Stimulated activated CD8-positive, alpha-beta memory T cell treated with anti-CD3 and anti-CD28 coated beads, Interleukin-2, amount 100 ng/mL, for 1 hour (primary cell): ENCODE measurements around the gene CEP192.
"Not testable (repeated sequence)": the region's sequence is repeated elsewhere in the genome, so short reads cannot be mapped to it uniquely, and the experiment has no call there.

Source experiments
- DNase-seq, 2 donors: peaks; one replicate each; pipeline ENCODE4 v3.0.0-alpha.2; 2020; ENCODE audit warnings: low read depth in 2 of 2

The CEP192 gene

DNA sequence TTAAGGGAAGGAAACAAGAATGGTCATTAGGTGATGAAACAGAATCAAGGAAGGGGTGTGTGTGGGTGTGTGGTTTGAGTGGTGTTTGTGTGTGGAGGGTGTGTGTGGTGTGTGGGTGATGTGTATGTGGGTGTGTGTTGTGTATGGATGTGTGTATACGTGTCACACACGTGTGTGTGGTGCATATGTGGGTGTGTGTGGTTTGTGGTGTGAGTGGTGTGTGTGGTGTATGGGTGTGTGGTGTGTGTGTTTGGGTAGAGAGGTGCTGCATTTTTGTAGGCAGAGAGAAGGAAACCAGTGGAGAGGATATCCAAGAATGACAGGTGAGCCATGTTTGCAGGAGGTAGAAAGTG, 1.1 kb upstream of the CEP192 start:
- DNase-seq: no peak

DNA sequence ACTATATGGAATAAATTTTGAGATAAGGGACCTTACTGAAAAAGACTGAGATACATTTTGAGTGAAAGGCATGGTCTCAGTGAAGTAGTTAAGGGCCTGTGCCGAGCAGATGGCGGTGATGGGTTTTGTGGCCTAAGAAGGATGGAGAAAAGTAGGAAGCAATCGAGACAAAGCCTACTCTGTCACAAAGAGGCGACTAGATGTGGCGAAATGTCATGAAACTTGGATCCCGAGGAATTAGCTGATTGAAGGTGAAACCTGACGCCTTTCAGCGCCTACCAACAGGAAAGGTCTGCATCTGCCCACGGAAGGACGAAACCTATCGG, 558 bp upstream of the CEP192 start:
- no peak for DNase-seq

DNA sequence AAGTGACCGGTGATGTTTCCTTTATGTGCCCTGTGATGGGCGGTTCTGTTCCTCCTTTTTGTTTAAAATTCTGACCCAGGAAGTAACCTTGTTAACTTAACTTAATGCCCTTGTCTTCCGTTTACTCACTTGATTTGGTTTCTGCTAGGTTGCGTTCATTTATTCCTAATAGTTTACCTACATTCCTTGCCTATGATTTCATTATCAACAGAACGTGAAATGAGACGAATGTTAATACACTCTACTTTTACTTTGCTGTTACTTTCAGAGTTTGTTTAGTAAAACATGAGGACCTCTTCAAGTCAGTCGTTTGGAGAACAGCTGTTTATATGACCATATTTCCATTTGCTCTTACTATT, 638 bp downstream of the CEP192 start:
- DNase-seq: no peak

DNA sequence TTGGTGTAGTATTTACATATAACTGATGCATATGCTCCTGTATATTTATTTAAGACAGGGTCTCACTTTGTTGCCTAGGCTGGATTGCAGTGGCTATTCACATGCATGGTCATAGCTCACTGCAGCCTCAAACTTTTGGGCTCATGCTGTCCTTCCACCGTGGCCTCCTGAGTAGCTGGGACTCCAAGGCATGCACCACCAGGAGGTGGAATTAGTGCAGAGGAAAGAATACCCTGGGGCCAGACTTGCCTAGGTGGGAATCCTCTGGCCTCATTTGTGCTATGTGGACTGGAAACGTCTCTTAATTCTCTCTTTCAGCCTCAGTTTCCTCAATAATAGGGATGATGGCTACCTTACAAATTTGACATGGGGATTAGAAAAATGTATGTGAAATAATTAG, 2.3 kb downstream of the CEP192 start:
- no peak for DNase-seq

DNA sequence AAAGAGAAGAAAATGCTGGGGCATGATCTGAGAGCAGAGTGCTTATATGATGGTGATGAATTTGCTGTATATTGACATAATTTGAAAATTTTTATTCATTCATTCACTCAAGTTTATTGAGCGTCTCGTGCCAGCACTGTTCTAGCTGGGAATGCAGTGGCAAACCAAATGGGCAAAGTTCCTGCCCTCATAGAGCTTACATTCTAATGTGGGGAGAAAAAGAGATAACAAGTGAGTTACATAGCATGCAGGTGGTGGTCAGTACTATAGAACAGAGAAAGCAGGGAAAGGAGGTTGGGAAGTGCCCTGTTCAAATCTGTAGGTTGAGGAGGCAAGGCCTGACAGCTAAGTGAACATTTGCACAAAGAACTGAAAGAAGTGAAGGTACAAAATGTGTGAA, 4.3 kb downstream of the CEP192 start:
- no peak for DNase-seq

DNA sequence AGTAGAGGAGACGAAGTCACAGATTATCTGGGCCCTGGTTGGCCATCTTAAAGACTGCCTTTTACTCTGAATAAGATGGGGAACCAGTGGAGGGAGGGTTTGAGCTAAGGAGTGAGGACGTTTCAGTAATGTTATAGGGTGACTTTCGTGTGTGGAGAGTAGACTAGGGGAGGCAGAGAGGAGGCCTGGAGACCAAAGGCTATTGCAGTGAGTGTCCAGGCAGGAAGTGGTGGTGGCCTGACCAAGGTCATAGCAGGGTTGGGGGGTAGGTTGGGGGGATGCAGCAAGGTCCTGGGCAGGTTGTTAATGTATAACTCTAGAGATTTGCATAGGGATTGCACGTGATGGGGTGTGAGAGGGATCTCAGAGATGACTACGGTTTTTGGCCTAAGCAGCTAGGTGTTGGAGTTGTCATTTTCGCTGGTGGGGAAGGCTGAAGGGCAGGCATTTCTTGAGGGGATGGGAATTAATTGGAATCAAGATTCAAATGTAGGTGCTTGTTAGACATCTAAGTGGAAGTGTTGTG, 4.9 kb downstream of the CEP192 start:
- no peak for DNase-seq

DNA sequence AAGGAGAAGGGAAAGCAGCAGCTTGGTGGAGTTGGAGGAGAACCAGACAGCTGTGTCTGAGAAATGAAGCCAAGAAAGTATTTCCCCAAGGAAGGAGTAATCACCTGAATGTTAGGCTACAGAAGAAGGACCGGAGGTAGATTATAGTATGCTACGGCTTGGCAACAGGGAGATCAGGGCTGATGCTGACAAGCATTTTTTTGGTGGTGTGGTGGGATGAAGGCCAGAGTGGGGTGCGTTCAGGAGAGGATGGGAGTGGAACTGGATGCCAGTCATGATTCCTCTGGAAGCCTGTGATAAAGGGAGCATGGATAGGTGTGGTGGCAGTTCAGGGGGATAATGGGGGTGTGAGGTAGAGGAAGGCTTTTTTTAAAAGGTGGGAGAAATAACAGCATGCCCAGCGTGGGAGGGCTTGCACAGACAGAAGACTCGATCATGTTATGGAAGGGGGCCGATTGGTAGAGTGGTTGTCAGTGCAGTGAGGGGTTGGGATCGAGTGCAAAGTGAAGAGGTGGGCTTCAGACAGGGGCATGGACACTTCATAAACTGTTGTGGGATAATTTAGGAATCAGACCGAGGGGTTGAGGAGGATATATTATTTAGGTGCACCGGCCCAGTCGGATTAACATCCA, 5.6 kb downstream of the CEP192 start:
- no peak for DNase-seq

DNA sequence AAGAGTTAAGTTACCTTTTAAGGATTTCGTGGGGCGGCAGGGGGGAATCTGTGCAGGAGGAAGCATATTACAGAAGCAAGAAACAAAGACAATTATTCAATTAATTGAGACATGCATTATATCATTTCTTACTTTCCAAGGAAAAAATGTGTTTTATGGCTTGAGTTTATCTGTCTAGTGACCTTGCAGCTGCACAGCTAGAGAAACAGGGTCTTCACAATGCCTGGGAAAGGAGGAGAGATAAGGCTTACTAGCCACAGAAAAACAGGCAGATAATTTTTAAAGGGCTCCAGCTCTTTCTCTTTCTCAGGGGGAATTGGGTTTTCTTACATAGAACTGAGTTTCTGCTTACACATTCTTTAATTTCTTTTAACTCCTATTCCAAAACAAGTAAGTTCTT, 6.2 kb downstream of the CEP192 start:
- not testable (repeated sequence) for DNase-seq

DNA sequence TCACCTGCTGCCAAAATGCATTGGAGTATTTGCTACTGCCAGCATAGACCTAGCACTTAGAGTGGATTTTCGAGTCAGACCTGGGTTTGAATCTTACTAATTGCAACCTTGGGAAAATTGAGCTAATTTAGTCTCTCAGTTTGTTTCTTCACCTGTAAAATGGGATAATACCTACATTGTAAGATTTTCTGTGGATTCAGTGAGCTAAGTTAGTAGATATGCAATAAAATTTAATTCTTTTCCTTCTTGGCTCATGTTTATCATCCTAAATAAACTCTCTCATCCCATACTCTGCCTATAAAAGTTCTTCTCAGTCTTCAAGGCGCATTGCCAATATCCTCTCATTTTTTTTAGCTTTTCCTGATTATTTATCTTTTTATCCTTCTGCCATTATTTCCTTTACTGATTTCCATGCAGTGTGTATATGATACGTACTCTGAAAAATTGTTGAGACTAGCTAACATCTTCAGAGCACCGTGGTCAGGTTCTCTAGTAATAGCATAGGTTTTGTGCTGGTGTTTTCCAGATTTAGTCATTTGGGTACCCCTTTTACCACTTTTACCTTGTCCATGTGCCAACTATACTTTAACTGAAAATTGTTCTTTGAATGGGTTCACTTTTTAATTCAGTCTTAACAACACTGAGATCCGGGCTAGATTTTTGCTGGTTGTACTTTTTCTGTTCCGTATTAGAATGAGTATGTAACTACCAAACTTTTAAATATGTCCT, 7.3 kb downstream of the CEP192 start:
- no peak for DNase-seq

DNA sequence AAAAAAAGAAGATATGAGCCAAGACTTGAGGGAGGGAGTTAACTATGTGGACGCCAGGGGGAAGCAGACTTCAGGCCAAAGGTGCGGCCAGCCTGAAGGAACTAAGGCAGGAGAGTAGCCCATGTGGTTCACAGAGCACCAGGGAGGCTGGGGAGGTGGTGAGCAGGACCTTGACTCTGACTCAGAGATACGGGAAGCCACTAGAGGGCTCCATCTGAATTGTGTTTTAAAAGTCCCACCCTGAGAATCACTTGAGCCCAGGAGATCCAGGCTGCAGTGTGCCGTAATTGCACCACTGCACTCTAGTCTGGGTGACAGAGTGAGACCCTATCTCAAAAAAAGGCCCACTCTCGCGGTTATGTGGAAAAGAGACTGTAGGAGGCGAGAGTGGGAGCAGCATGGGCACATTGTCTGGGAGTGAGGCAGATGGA, 12.3 kb downstream of the CEP192 start:
- DNase-seq: no peak

DNA sequence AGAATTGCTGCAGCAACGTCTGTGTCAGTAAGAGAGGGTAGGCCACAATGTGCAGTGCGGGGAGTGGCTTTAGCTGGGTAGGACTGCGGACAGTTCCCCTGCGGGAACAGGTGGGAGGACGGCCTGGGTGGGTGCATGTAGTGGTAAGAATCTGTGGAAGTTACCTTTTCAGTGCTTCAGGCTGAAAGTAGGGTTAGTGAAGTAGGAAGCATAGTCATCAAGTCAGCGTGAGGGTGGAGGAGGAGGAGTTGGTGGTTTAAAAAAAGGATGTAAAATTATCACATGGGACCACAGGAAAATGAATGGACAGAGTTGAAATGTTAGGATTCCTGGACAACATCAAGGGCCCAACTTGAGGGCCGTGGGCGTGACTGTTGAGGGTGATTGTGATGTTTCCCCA, 13.2 kb downstream of the CEP192 start:
- no peak for DNase-seq

DNA sequence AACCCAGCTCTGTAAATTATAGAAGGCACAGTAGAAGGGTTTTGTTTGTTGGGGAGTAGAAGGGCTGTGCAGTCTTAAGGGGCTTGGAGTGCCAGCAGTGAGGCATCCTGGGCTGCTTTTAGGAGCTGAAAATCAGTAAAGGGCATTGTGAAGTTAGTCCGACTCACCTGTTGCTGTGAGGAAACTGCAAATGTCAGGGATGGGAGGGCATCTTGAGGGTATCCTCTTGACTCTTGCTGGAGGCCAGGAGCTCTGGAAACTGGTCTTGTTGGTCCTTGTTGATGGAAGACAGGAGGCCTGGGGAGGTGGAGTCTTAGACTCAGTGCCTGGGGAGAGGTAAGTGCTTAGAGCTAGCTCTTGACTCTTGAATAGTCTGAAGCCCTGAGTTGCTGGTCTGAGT, 14.1 kb downstream of the CEP192 start:
- no peak for DNase-seq

DNA sequence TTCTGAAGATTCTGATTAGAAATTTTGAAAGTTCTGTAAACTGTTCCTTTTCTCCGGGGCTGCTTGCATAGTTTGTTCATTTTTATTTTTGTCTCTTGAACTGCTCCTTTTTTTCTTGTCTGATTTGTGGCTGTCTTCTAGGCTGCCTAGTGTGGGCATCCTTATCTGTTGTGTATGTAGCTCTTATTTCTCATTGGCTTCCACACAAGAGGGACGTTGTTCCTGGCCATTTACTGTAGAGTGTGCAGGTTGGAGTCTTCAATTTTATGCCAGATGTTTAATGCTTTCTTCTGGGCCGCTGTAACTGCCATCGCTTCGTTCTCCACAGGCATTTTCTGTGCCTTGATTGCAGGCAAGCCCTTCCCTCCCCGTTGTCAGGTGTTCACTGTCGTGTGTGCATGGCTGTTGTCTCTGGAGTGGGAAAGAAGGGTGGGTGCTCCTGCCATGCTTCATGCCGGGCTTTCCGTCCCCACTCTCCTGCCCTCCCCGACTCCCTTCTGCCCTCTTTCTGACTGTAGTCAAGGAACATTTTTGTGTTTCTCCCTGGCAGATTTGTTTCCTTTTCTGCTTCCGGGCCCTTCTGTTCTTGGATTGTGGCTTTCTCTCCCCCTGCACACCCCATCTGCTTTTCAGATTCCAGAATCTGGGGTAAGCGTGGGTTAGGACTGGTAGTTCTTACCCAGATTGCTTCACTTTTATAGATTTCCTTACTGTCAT, 15.5 kb downstream of the CEP192 start:
- no peak for DNase-seq

DNA sequence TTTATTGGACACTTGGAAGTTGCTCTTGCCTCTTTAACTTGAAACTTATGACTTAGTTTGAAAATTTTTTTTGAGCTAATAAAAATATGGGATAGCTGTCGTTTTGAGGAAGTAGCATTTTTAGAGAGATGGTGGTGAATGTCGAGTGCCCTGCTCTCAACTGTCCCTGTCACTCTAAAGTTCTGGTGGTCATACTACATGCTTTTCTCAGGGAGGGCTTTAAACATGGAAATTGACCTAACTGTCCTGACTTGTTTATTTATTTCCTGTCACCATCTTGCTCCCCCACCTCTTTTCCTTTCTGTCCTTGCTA, 16.0 kb downstream of the CEP192 start:
- DNase-seq: no peak

DNA sequence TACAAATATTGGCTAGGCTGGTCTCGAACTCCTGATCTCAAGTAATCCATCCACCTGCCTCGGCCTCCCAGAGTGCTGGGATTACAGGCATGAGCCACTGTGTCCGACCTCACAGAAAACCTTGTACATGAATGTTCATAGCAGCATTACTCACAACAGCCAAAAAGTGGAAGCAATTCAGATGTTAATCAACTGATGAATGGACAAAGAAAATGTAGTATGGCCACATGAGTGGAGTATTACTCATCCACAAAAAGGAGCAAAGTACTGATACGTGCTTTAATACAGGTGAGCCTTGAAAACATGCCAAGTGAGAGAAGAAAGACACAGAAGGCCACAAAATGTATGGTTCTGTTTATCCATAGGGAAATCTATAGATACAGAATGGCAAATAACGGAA, 20.6 kb downstream of the CEP192 start:
- DNase-seq: no peak

DNA sequence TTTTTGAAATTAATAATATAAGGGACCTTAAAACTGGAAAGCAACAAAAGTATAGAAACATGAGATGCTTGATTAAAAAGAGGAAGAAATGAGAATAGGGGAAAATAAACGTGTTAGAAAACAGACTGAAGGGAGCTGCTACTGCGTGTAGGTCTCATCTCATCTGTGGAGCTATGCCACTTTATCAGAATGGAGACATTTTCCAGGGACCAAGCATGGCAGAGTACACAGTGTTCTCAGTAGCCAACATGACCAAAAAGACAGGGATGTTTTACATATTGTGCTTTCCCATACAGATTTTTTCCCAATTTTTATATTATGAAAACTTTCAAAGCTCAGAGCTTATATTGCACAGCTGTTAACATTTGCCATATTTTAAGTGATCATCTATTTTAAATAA, 23.1 kb downstream of the CEP192 start:
- no peak for DNase-seq

DNA sequence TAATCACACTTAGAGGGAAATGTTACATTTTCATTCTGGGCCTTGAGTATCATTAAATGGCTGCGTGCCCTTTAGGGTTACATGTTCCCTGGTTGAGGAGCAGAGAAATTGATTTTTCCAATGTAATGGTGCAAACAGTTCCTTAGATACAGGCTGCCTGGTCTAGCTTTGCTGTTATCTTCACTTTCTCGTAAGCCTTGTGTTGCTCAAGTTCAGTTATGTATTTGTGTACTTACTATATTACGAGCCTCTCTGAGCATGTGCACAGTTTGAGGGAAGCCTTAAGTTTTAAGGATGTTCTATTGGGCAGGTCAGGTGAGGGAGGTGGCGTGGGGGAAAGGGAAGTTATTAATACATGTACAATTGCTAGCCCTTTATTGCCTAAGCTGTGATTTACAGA, 23.7 kb downstream of the CEP192 start:
- no peak for DNase-seq

DNA sequence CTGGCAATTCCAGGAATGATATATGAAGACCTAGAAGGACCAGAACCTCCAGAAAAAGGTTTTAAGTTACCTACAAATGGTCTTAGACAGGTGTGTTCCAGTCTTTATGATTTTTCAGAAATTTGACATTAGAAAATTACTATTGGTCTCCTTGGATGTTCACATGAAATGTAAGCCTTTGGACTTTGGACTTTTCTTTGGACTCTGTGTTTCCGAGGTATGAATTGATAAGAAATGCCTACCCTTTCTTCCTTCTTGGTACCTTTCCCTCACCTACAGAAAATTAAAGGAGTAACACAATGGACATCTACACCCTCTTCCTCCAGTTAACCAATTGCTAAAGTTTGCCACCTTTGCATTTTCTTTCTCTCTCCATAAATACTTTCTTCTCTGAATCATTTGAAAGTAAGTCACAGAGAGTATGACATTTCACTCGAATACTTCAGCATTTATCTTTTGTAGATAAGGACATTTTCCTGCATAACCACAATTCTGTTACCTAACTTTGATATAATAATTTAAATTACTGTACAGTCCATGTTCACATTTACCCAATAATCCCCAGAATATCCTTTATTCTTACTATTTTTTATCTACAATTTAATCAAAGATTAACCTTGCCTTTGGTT, 26.2 kb downstream of the CEP192 start:
- DNase-seq: no peak

DNA sequence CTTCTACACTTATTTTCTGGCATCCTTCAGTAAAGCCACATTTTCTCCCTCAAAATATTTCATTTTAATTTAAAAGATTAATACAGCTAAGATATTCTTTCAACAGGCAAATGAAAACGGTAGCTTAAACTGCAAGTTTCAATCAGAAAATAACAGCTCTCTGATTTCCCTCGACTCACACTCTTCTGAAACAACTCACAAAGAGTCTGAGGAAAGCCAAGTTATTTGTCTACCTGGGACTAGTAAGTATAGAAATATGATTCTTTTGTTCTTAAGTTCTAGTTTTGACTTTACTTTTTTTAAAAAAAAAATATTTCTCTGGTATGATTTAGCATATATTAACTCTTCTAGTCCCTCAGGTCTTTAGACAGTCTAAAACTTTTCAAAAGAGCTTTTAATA, 27.2 kb downstream of the CEP192 start:
- DNase-seq: no peak

DNA sequence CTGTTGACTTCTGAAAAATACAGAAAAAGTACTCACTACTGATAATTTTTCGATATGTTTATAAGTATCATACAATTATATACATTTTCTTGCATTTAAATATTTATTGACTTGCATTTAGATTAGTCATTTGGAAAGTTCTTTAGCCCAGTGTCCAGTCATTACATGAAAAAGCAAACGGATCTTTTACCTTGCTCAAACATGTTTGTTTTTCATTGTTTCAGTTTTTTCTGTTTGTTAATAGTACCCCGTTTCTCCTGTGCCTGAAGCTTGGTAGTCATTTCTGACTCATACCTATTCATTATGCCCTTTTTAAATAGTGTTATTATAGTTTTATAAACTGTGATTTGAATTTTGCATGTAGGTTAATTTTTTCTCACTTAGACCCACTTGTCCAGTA, 28.1 kb downstream of the CEP192 start:
- no peak for DNase-seq

DNA sequence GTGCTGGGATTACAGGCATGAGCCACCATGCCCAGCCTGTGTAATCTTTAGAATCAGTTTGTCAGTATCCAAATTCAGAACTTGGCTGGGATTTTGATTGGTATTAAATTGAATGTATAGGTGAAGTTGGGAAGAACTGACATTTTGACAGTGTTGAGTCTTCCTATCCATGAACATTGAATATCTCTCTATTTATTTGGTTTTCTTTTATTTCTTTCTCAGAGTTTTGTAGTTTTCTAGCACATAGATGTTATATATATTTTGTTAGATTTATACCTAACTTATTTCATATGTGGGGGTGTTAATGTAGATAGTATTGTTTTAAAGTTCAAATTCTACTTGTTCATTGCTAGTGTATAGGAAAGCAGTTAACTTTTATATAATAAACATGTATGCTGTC, 31.5 kb downstream of the CEP192 start:
- no peak for DNase-seq

DNA sequence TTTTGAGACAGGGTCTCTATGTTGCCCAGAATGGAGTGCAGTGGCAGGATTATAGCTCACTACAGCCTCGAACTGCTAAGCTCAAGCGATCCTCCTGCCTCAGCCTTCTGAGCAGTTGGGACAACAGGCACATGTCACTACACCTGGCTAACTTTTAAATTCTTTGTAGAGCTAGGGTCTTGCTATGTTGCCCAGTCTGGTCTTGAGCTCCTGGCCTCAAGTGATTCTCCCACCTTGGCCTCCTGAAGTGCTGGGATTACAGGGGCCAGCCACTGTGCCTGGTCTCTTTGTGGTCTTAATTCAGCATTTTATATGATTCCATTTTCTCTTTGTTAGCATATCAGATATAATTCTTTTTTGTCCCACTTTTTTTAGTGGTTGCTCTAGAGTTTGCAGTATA, 34.1 kb downstream of the CEP192 start:
- no peak for DNase-seq
